ENCODE data around the gene ASGR1. TPM values are rescaled to one million over a fixed set of nuclear protein-coding genes. Genes with fewer than 3 reads are reported as not detected.
"Not testable (repeated sequence)": the region's sequence is repeated elsewhere in the genome, so short reads cannot be mapped to it uniquely, and the experiment has no call there.

The ASGR1 gene
- total RNA-seq, 1 experiment from 2014 or later, result 2.8 TPM

DNA sequence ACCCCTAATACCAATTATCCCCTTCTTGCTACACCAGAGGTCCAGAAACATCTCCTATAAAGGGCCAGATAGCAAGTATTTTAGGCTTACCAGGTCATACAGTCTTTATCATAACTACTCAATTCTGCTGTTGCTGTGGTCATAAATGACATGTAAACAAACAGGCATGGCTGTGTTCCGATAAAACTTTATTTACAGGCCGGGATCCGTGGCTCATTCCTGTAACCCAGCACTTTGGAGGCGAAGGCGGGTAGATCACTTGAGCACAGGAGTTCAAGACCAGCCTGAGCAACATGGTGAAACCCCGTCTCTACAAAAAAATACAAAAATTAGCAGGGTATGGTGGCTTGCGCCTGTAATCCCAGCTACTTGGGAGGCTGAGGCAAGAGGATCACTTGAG lies 12.3 kb downstream of the ASGR1 start:
- no peak for DNase-seq (ENCODE audit: low read depth)

DNA sequence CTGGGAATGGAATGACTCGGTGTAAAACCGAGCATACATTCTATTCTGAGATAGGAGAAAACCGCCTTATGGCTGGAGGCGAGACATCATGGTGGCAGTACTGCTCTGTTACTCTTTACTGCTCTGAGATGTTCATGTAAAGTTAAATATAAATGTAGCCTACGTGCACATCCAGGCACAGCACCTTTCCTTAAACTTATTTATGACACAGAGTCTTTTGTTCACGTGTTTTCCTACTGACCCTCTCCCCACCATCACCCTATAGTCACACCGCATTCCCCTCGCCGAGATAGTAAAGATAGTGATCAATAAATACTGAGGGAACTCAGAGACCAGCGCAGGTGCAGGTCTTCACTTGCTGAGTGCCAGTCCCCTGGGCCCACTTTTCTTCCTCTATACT lies 19.6 kb downstream of the ASGR1 start:
- not testable (repeated sequence) for DNase-seq (ENCODE audit: low read depth)

DNA sequence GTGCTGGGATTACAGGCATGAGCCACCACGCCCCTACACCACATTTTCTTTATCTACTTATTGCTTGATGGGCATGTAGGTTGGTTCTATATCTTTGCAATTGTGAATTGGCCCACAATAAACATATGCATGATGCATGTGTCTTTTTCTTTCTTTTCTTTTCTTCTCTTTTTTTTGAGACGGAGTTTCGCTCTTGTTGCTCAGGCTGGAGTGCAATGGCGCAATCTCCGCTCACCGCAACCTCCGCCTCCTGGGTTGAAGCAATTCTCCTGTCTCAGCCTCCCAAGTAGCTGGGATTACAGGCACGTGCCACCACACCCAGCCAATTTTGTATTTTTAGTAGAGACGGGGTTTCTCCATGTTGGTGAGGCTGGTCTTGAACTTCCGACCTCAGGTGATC lies 20.7 kb downstream of the ASGR1 start:
- DNase-seq (ENCODE audit: low read depth), result not testable (repeated sequence)

DNA sequence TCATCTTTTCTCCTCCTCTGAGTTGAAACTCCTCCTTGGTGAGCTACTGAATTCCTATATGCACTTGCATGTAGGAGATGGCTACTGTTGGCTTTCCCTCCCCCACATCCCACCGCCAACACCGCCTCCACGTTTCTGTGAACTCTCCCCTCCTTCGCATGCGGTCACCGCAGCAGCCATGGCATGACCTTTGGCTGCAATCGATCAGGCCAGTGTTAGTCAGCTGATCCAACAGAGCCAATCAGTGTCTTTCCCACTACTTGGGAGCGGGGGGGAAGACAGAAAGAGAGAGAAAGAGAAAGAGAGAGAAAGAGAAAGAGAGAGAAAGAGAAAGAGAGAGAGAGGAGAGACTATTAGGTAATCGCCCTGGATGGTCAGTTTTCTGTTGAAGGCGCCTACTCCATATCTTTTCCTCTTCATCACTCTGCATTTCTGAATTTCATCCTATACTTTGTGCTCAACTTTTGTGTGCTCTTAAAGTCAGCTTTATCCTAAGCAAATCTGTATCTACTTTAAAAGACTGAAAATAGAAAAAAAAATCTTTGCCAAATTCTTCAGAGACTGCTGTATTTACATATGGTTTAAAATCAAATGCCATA lies 22.7 kb downstream of the ASGR1 start:
- DNase-seq (ENCODE audit: low read depth), result no peak

DNA sequence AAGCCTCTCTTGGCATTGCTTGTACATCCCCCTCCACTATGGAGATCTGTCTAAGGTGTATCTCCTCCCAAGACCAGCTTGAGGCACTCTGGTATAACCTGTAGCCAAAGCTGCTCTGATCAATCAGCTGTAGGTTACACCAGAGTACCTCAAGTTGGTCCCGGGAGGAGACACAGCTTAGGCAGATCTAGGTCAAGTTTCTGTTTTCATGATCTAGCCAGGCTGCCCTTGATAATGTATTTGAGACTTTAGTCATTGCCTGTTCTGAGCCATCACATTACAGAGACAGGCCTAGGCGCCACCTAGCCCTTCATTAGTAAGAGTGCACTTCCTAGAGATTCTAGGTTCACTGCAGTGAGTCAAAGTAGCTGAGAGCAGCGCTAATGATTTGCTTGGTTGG lies 31.4 kb downstream of the ASGR1 start:
- DNase-seq (ENCODE audit: low read depth), result no peak

DNA sequence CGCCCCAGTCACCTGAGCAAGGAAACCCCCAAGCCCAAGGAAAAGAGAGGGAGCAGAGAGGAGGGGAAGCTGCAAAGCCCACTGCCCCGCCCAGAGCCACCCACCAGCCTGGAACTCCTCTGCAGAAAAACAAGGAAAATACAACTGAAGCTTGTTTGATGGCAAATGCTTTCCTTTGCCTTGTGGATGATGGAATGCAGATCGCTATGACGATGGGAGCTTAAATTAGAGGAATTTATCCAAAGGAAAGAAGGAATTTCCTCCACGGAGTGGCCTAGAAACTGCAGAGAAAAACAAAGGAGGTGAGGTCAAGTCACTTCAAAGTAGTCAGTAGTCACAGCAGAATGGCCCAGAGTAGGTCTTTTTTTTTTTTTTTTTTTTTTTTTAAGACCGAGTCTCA lies 33.1 kb downstream of the ASGR1 start:
- no peak for DNase-seq (ENCODE audit: low read depth)

DNA sequence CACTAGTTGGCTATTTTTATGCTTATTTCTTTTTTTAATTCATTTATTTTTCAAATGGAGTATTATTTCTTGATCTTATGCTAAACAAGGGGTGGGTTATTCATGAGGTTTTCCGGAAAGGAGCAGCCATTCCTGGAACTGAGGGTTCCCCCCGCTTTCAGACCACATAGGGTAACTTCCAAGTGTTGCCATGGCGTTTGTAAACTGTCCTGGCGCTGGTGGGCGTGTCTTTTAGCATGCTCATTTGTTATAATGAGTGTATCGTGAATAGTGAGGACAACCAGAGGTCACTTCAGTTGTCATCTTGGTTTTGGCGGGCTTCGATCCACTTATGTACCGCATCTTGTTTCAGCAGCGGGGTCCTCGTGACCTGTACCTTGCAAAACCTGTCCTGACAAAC lies 35.0 kb downstream of the ASGR1 start:
- DNase-seq (ENCODE audit: low read depth), result no peak

DNA sequence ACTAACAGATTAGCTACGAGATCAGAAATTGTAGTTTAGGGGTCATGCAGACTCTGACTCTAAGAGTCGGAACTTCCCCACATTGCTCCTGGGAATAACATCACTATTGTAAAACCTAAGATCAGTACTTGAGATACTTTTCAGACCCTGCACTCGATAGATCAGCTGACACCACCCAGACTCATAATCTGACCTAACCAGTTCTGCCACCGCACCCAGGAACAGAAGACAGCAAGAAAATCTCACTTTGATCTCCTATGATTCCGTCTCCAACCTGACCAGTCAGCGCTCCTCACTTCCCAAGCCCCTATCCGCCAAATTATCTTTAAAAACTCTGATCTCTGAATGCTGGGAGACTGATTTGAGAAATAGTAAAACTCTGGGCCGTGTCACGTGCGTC lies 37.3 kb downstream of the ASGR1 start:
- DNase-seq (ENCODE audit: low read depth), result no peak

DNA sequence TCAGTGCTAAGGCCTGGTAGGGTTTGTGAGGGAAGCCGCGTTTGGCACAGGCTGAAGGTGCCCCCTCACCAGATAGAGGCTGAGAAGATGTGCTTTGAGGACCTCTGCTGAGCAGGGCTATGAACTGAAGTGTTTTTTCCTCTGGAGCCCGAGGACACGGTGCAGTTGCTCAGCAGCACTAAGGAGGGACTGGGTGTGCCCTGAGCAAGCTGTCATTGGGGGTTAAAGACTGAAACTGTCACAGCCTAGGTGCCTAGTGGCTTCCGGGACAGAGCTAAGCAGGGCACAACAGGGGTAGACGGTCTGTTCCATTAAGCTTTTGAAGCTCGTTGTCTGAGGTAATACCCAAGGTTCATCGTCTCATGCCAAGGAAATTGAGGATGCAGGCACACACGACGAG lies 39.8 kb downstream of the ASGR1 start:
- no peak for DNase-seq (ENCODE audit: low read depth)

DNA sequence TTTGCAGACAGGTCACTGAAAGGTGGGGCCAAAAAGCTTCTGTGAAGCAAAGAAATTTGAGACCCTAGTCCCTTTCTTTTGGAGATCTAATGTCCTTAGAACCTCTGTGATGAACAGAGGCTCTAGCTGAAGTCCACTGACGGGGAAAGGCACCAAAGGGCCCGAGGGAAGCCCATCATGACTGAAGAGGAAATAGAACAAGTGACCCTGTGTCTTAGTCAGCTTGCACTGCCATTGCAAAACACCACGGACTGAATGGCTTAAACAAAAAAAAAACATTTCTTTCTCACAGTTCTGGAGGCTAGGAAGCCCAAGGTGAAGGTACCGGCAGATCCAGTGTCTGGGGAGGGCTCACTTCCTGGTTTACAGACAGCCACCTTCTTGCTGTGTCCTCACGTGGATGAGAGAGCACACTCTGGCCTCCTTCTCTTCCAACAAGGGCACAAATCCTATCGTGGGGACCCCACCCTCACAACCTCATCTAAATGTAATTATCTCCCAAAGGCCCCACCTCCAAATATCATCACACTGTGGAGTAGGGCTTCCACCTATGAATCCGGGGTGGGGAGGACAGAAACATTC lies 40.3 kb downstream of the ASGR1 start:
- no peak for DNase-seq (ENCODE audit: low read depth)

DNA sequence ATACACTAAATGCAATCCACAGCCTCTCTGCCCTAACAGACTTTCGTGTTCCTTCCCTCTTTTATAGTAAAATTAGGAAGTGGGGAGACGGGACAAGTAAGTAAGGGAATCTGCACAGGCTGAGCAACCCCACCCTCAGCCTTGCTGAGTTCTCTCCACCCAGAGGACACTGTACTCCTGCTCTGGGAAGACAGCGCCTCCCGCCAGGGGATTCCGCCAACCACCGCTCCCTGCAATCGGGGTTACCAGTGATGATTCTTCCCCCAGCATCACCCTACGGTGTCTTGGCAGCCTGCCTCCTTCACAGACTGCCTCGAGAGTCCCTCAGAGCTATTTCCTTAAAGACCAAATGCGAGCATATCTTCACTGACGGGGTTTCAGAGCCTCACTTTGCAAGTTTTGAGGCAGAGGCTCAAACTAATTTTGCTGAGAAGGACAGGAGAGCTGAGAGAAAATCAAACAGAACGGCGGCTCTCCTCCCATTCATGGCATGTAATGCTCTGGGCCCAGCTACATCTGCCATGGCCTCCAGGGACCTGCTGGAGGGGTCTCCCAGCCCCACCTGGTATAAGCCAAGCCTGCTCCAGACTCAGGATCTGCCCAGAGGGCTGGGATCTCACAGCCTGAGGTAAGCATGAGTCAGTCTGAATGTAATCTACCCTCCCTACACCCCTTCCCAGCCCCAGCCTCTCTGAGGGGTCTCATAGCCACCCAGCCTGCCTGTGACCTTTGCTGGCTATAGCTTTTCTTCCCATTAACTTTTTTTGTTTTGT lies 41.8 kb downstream of the ASGR1 start:
- DNase-seq (ENCODE audit: low read depth), result no peak

DNA sequence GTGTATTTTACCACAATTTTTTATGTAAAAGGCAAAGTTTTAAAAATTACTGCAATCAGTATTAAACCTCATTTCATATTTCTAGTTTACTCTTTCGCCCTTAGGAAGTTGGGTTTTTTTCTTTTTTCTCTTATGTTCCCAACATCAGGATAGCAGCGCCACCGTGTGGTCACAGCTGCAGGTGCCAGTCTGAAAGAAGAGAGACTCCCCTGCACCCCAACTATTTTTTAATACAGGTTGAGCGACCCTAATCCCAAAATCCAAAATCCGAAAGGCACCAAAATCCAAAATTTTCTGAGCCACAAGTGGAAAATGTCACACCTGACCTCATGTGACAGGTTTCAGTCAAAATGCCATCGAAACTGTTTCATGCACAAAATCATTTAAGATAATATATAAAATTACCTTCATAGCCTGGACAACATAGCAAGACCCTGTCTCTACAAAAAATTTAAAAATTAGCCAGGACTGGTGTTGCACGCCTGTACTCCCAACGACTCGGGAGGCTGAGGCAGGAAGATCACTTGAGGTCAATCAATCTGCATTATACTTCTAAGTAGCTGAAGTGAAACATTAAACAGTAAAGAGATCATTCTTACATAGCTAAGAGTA lies 42.8 kb downstream of the ASGR1 start:
- peak; percentile 63 for DNase-seq (ENCODE audit: low read depth)

DNA sequence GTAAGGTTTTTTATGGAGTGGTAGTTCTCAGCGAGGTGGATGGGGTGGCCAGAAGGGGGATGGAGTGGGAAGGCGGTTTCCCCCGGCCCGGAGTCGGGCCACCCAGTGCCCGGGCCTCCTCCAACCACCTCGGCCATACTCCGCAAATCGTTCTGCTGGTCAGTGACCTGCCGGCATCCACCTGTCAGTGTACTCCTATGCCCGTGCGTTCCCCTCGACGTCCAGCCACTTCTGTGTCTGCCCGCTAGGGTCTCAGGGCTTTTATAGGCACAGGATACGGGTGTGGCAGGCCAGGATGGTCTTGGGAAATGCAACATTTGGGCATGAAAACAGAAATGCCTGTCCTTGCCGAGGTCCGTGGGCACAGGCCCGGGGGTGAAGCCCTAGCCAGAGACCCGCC lies 45.3 kb downstream of the ASGR1 start:
- no peak for DNase-seq (ENCODE audit: low read depth)

DNA sequence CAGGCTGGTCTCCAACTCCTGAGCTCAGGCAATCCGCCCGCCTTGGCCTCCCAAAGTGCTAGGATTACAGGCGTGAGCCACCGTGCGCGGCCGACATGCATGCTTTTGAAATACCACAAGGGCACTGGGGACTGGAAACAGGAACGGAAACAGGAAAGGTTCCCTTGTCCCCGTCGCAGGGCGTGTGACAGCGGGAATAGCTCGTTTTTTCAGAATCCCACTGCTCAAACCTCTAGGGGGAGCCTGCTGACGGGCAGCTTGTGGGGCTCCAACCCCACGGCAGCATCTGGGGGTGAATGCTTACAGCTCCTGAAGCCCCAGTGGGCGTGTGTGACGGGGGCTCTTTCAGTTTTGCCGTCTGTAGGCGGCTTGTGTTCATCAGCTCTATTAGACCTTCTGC lies 45.7 kb downstream of the ASGR1 start:
- no peak for DNase-seq (ENCODE audit: low read depth)

DNA sequence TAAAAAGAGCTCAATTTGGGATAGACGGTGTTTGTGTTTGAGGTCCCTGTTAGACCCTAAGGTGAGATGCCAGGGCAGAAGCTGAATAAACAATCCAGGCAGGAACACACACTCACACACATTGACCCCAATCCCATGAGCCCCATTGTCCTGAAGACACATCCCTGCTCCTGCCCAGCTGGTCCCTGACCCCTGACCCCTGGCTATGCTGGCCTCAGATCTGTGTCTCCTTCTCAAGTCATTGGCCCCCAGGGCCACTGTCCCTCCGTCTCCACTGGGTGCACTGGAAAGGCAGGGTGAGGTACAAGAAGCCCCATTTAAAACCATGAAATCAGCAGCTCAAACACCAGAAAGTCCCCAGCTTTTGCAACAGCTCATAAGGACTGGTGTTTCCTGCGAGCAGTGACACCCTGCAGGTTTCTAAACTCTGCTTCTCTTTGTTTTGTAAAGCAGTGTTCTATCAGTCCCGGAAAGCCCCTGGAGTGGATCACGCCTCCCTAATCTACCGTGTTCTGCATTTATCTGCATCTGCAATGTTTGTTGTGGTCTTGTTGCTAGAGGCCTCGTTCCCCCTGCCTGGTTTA lies 46.6 kb downstream of the ASGR1 start:
- DNase-seq (ENCODE audit: low read depth), result no peak

DNA sequence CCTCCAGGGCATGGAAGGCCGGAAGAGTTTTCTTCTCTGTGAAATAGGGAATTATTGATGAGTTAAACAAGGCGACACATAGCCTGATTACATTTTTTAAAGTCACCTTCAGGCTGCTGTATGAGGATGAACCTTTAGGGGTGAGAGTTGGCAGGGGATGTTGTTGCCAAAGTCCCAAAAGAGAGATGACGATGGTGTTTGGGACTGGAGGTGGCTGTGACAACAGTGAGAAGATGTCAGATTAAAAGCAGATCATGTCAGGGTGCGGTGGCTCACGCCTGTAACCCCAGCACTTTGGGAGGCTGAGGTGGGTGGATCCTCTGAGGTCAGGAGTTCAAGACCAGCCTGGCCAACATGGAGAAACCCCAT lies 47.8 kb downstream of the ASGR1 start:
- no peak for DNase-seq (ENCODE audit: low read depth)

DNA sequence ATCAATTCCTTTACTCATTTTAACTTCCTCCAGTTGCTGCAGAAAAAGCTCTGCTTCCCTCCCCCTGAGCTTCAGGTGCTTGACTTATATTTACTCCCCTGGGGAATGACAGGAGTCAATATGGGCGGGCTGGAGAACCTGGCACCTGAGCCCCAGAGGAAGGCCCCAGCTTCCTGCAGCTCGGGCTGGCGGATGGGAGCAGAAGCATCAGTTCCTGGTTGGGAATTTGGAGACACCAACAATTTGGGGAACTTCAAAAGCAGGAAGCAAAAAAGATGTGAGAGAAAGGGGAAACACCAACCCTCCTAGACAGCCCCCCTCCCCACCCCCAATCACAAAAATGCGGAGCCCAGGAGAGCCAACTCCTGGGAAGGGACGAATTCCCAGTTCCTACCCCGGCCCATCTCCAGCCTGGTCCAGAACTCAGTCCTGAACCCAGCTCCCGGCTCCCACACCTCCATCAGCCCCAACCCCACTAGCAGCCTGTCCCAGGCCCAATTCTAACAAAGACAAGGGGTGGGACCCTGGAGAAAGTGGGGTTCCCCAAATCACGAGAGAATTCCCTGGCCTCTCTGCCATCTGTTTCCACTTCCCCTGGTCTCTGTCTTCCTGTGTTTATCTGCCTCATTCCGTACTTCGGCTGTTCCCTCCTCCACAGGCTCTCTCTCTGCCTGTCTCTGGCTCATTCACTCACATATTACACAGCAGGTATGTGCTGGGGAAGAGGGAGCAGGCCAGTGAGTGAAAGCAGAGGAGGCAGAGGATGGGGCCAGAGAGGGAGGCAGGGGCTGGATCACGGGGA lies 48.3 kb downstream of the ASGR1 start:
- no peak for DNase-seq (ENCODE audit: low read depth)

DNA sequence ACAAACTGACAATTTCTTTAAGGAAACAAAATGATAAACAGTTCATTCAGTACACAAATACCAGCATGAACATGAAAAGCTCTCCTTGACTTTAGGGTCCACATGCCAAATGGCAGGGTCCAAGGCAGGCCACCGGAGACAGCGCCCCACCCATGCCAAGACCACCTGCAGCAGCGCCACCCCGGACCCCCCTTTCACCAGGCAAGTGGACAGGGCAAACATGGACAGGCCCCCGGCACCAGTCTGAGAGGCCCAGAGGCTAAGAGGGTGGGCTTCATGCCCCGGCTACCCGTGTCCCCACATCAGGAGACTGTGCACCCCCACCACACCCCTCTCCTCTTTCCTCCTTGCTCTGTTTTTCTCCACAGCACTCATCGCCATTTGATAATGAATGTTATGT lies 49.9 kb downstream of the ASGR1 start:
- DNase-seq (ENCODE audit: low read depth), result no peak

DNA sequence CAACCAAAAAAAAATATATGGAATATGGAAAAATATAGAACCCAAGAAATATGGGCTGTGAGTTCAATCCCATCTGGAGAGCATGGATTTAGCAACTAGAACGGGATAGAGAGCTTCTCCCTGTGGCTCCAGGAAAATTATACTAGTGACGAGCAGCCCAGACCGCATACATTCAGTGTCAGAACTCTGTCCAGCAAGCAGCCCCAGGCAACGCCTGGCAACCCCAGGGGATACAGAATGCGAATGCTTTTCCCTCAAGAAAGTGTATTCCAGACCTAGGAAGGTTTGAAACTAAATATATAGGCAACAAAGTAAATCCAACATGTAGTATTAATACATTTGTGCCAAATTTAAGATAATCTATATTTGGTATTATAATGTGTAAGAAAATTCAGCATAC lies 51.0 kb downstream of the ASGR1 start:
- DNase-seq (ENCODE audit: low read depth), result no peak

DNA sequence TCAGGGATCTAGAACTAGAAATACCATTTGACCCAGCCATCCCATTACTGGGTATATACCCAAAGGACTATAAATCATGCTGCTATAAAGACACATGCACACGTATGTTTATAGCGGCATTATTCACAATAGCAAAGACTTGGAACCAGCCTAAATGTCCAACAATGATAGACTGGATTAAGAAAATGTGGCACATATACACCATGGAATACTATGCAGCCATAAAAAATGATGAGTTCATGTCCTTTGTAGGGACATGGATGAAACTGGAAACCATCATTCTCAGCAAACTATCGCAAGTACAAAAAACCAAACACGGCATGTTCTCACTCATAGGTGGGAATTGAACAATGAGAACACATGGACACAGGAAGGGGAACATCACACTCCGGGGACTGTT lies 51.7 kb downstream of the ASGR1 start:
- DNase-seq (ENCODE audit: low read depth), result not testable (repeated sequence)

DNA sequence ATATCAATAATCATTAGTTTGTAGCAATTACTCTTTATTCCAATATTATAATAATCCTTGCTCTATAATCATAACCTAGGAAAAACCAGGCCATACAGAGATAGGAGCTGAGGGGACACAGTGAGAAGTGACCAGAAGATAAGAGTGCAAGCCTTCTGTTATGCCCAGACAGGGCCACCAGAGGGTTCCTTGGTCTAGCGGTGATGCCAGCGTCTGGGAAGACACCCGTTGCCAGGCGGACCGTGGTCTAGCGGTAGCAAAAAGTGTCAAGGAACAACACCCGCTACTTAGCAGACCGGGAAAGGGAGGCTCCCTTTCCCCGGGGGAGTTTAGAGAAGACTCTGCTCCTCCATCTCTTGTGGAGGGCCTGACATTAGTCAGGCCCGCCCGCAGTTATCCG lies 52.8 kb downstream of the ASGR1 start:
- DNase-seq (ENCODE audit: low read depth), result not testable (repeated sequence)
